Thoracic aorta (tissue), 2 donors: Measurements from ENCODE around the gene USP50. TPM values are rescaled to one million over a fixed set of nuclear protein-coding genes. Genes with fewer than 3 reads are reported as not detected.

ENCODE experiments used
- total RNA-seq, 2 donors: library from RNA; depleted of rRNA; stranded (reverse); fragments of >200 nt; gene quantifications; one replicate each; pipeline versions ENCODE4 v1.1.0 to v1.2.3, GENCODE V29; 2016

USP50 gene
- total RNA-seq, 2 donors from 2014 or later, result not detected

Other genes starting within 250 kb of the USP50 start
- gene GABPB1, start 191.5 kb downstream of the USP50 start, total RNA-seq, result 10 to 100 TPM; 13.0 to 27.8 TPM
- gene USP8, start 122.3 kb downstream of the USP50 start, total RNA-seq, result 10 to 100 TPM; 37.1 to 89.8 TPM
- 10 to 100 TPM; 45.9 to 61.7 TPM for gene TRPM7, start 140.1 kb upstream of the USP50 start, total RNA-seq
- gene SPPL2A, start 219.0 kb upstream of the USP50 start, total RNA-seq, result 100 to 1,000 TPM; 281 to 500 TPM